ENCODE data around the gene SERPINB1.
"Not testable (repeated sequence)": the region's sequence is repeated elsewhere in the genome, so short reads cannot be mapped to it uniquely, and the experiment has no call there.

The SERPINB1 gene

DNA sequence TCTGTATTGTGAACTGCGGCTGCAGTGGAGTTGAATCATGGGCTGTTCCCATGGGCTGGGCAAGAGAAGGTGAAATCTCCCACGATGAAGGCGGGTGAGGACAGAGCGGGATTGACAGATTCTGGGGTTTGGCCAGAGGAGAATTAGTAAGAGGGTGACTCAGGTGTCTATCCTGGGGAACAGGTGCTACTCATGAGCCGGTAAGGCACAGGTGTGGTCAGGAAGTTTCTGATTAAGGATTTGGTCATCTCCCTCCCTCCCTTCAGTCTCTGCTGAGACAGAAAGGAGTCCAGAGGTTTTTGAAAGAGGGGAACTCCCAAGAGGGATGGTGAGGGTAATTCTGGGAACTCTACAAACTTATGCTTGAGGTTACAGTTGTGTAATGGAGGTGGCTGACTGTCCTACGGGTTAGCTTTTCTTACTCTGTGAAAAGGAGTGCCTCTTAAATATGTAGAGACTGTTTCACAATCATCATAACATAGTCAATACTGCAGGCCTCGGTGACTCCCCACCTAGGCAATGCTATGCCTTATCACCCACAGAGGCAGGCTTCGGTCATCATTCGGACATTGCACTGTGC, 31.5 kb downstream of the SERPINB1 start:
- peak; percentile 73 to 79 (median 77) for DNase-seq

DNA sequence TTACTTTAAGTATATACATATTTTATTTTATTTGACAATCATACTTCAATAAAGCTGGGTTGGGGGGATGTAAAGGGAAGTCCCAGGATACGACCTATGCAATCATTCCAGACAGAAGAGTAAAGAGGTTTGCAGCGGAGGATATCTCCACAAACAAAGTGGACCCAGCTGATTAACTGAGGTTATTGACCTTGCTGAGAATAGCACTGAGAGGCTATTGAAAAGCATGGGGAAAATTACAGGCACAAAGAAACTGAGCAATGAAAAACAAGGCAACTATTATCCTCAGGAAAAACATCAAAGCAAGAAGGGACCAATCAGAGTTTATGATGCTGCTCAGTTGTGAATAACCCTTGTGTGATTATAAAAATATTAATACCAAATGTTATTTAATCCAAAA, 32.6 kb downstream of the SERPINB1 start:
- no peak for DNase-seq

DNA sequence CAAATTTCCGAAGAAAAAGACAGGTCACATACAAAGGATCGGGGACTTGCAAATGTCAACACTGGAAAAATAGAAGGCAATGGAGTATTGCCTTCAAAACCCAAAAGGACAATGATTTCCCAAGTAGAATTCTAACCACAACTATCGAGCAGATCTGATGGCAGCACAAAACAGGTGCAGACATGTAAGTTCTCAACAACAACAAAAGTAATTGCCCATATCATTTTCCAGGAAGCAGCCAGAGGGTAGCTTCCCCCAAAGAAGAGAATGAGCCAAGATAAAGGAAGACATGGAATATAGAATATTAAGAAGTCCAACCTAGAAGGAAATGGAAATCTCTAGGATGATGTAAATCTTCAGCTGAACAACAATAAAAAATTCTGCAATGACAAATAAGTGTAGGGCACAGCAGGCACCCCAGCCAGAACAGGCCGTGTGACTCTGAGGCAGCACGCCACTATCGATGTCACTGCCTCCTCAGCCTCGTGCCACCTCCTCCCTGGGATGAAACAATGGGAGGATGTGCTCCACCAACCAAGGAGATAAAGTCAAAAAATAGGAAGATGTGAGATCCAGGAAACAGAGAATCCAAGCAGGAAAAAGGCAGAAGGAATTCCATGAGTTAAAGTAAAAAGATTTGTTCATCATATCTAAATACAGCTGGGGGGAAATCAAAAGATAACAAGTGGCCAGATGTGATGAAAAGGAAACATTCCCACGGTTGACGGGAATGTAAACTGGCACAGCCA, 34.1 kb downstream of the SERPINB1 start:
- peak; percentile 65 to 82 (median 80) for DNase-seq

DNA sequence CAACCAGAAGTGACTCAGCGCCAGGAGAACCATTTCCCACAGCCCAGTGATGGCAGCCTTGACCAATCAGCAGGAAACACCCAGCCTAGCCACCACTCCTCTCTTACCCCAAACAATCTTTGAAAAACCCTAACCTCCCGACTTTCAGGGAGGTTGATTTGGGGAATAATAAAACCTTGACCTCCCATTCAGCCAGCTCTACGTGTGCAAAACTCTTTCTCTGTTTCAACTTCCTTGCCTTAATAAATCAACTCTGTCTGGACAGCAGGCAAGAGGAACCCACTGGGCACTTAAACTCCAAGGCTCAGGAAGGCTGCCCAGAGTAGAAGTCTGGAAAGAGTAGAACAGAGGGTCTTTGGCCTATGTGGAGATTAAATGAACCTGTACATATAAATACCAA, 35.0 kb downstream of the SERPINB1 start:
- no peak for DNase-seq

DNA sequence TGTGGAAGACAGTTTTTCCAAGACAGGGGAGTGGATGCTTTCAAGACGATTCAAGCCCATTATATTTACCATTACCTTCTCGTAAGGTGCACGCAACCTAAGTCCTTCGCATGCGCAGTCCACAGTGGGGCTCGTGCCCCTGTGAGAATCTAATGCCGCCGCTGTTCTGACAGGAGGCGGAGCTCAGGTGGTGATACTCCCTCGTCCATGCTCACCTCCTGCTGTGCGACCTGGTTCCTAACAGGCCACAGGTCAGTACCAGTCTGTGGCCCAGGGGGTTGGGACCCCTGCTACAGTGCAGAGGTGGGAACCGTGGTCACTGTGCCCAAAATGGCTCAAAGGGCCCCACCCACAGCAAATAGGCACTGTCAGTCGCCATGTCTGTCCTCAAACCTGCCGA, 36.6 kb downstream of the SERPINB1 start:
- no peak for DNase-seq

DNA sequence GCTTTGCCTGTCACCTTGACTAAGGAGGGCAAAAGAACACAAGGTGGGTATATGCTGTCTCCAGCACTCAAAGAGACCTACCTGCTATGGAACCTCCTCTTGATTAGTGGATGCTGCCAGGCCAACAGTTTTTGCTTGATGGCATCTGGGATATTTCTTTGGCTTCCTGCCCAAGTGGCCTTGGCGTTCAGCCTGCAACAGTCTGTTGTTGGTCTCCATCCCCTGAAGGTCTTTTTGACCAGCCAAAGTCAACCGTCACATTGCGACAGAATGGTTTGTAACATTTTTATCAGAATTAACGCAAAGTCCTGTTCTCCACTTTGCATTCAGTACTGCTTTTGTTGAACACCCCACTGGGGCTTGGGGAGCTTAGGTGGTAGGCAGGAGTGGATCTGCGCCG, 37.1 kb downstream of the SERPINB1 start:
- no peak for DNase-seq

DNA sequence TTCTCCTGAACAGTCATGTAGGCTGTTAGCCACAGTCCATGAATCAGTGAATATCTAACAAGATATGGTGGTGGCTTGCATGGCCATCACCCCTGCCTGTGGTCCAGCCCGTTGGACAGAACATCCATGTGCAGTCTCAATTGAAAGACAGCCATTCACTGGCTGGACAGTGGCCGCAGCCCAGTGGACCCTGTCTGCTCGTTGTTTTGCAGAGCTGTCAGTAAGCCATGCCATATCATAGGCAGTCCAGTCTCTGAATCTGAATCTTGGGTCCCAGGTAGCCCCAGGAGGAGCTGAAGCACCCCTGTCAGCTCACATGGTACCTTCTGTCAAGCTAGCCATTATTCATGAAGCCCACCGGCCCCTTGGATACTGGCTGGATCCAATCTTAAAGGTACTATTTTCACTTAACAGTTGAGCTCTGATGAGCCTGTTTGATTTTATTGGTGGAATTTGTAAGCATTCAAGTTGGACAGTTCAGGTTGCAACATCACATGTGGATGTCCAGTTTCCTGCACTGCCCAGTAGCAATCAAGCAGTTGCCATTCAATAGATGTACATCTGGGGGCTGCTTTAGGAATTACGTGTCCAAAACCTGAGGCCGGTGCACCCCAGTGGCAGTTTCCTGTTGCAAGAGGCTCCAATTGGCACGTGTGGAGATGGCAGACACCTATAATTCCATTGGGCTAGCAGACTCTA, 37.8 kb downstream of the SERPINB1 start:
- no peak for DNase-seq

DNA sequence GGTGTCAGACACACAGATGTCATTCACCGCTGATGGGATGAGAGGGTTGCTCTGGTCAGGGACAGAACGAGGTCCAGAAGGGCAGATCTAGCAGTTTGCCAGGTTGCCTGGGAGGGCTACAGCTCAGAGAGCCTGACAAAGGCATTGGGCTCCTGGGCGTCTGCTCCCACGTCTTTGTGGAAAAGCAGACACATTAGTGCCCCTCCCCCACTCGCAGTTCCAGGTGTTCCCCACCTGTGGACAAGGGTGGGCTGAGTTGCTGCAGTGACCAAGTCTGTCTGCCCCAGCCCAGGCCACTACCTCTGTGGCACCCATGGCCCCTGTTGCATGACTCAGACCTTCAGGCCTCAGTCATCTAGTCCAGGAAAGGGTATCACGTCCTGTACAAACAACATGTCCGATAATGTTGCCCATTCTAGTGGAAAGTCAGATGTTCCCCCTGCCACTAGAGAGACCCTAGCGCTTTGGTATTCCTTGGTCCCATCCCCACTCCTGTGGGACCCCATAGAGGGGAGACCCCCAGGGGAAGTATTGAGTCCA, 39.1 kb downstream of the SERPINB1 start:
- DNase-seq, result no peak

DNA sequence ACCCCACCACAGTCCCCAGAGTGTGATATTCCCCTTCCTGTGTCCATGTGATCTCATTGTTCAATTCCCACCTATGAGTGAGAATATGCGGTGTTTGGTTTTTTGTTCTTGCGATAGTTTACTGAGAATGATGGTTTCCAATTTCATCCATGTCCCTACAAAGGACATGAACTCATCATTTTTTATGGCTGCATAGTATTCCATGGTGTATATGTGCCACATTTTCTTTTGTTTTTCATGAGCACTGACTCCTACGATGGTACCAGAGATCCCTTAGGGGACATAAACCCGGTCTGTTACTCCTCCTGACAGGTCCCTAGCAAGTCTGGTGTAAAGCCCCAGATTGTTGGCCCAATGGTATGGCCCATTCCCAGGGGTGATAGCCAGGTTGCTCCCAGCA, 40.0 kb downstream of the SERPINB1 start:
- not testable (repeated sequence) for DNase-seq

DNA sequence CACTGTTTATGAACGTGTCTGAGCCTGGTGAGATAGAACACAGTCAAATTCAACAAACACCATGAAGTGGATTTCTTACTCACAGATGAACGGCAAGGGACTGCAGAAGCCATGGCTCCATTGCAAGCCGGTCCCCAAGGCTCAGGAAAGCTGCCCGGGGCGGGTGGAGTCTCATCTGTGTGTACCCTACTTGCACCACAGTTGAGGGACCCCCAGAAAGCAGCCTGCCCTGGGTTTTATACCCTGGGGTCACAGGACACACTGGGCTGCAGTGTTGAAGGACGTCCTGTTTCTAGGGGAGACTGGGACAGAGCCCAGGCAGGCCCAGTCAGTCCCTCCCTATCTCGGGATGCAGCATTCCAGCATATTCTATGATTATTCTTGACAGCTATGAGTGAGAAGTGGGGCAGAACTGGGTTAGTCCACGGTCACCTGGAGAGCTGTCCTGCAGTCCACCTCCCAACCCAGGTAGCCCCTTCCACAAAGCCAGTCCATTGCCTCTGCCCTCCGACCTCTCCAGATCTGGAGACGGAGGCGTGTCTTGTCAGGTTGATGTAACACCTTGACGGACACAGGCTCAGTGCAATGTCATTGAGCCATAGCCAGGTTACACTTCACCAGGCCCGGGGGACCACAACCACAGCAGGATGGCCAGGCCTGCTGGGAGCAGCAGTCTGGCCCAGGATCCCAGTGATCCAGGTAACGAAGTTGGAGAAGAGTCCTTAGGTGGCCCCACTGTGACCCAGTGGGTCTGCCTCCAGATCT, 40.9 kb downstream of the SERPINB1 start:
- DNase-seq, result no peak

DNA sequence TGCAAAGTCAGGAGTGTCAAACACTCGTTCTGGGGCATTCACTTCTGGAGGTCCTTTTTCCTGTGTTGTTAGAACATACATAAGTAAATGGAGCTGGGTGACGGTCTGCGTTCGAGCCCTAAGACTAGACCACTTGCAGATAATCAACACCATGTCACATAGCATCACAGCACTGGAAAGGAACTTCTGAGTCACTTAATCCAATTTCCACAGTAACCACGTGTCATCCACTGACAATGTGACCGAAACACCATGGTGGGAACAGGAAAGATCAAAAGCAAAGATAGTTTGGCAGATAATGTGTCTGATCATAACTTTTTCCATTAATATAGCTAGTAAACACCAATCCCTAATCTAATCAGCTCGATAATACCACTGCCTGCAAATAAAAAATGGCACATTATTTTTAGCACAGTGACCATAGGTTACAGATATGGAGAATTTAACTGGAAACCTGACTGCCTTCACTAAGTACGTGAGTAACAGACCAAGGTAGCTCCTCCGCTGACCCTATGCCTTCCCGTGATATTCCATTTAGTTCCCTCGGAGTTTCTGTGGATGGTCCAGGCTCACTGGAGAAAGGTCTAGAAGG, 41.6 kb downstream of the SERPINB1 start:
- DNase-seq, result peak; percentile 33 to 53 (median 42)

DNA sequence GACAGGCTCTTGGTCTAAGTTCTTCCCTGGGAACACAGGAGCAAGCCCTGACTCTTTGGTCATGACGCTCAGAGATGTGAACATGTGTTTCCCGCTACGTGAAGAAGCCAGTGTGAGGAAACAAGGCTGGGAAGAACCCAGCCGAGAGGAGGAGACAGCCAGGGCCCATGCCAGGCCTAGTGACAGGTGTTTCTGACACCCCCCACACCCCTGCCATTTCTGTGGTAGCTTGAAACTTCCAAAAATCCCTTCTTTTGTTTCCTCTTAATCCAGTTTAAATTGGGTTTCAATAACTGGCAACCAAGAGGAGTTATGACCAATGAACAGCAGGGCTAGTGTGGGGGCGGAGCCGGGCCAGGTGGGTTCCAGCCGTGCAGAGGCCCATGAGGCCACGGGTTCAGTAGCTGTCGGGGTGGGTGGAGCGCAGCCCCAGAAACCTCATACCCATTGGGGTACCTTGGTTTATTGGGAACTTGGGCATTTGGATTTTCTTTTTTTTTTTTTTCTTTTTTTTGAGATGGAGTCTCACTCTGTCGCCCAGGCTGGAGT, 43.0 kb downstream of the SERPINB1 start:
- no peak for DNase-seq

DNA sequence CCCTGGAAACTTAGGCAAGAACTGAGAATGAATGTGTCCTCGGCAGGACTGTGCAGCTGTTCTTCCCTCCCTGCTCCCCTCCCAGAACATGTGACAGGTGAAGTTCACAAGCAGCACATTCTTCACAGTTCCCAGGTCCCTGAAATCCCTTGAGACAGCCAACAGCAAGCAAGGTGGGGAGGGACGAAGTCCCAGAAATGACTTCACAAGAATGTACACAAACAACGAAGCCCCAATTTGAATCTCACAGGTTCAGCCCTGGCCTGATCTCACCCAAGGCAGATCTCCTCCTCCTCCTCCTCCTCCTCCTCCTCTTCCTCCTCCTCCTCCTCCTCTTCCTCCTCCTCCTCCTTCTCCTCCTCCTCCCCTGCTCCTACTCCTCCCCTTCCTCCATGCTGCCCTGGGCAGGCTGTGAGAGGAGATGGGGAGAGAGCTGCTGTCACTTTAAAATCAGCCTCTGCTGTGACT, 44.1 kb downstream of the SERPINB1 start:
- DNase-seq, result no peak

DNA sequence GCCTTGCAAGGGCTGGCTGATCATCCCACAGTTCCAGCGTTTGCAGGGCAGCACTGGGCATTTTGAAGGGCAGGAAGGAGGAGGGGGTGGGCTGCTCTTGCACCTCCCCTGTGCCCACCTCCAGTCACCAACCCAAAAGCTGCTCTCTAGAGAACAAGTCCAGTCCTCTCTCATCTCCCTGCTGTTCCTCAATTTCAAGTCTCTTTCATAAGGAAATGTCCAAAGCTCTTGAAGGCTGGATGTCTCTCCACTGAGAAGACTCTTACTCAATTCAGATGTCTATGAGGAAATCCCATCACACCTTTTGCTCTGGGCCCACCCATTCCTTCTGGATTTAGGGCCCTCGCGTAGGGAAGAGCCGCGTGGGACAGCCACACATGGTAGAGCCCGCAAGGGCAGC, 44.8 kb downstream of the SERPINB1 start:
- peak; percentile 41 to 59 (median 52) for DNase-seq

DNA sequence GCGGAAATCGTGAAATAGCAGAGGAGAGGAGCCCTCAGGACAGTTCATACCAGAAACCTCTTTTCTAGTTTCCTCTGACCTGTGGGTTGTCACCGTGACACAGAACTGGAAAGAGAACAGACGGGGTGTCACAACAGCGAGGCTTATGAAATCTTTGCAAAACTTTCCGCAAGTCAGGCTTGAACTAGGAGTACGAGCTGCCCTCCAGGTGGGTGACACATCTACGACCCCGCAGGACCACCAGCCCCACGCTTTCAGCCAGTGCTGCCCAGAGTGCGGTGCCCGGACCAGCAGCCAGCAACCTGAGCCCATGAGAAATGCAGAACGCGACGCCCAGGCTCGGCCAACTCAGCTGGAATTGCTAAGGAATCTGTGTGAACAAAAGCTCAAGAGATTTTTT, 45.7 kb downstream of the SERPINB1 start:
- peak; percentile 64 to 75 (median 68) for DNase-seq

DNA sequence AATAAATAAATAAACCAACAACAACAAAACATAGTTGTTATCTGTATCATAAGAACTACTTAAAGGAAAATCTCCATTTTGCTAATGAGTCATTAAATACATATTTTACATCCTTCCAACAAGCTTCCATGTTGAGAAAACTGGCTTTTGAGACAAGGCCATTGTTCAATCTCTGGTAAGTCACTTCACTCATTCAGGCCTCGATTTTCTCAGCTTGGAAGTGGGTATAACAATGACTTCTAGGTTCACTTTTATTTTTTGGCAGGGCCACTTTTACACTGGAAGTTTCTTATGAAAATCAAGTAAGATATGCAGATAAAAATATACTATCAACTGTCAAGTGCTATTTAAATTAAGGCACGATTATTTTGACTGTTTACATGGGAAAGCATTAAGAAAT, 46.5 kb downstream of the SERPINB1 start:
- DNase-seq, result no peak

DNA sequence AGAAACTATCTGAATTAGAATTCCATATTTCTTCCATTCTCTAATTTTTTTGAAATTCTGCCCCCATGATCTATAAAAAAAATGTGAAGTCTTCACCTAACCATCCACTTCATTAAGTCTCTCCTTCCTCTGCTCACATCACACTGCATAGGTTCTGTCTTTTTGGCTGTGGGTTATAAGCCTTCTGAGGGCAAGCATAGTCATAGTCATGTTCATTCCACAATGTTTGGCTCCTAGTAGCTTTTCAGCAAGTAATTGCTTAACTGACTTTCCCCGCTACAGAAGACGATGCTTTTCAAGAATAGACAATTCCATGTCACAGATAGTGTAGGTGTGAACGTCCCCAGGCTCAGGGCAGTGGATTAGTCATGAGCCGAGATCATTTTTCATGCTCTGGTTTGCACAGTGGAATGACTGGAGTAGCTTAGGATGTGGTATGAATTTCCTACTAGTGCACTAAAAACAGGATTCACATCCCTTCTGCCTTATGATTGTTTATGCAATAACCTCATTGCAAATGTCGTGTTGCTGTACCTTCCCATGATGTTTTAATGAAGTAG, 47.4 kb downstream of the SERPINB1 start:
- DNase-seq, result peak; percentile 55 to 80 (median 71)

DNA sequence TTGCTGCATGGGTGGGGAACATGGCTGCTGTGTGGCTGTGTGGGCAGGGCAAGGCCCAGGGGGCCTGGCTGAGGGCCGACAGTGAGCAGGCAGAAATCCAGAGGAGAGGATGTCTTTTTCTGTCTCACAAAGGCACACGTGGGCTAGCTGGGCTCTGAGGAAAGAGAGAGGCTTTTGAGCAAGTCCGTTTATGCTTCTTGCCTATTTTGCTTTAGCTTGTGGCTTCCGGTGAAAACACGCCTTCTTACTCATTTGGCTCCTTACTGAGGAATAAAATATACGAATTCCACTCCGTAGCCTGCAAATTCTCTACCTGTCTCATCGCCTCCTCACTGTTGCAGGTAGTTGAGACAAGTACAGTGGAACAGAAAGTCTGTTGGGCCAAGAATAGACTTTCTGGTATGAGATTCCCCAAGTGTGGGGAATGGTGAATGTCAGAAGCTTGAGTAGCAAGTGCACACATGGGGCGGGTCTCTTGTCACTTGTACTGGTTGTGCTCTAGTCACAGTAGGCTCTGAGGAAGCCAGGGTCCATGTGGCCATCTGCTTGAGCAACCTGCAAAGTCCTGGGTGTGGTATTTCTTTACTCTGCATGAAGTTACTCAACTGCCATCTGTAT, 48.0 kb downstream of the SERPINB1 start:
- DNase-seq, result peak; percentile 35 to 43 (median 40)

DNA sequence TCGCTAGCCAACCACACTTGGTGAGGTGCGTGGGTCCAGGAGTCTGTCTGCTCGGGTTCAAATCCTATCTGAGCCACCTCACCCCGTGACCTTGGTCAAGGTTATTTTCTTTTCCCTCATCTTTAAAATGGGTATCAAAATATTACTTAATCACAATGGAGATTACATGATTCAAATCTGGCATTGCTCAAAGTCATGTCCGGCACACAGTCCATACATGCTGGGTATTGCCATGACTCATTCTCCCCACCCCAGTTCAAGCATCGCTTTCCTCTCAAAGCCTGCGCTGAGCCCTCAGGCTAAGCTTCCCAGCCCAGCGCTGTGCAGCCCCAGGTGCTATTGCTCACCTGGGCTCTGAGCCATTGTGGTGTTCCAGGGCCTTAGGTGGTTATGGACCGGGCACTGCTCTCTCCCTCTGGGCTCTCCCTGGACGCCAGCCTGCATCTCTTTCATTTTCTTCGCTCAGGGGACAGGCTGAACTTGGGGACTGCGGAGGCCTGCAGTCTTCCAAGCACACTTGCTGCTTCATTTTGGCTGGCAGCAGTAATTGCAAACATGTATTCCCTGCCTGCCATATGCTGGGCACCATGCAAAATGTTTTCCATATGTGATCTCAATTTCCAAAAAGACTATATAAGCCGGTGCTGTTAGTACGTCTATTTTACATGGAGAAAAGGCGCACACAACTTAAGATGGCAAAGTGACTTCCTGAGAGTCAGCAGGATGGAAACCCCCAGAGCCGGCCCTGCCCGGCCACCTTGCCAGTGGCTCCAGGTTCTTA, 49.1 kb downstream of the SERPINB1 start:
- DNase-seq, result peak; percentile 61 to 78 (median 72)

DNA sequence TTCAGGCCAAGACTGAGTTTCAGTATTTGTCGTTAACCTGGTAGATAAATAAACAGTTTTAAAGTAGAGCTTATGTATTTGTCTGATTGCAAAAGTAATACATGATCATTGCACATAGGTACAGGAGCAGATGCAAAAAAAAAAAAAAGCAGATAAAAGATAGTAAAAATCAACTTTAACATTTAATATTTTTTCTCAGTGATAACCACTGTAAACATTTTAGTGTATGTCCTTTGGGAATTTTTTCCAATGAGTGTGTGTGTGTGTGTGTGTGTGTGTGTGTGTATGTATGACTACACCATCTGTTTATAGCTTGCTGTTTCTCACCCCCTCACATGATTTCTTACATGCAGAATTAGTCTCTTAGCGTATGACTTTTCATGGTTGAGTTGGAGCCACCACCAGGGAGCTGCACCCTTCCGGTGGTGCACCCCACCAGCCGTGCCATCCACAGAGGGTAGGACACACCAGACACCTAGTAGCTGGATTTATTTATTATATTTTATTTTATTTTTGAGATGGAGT, 50.2 kb downstream of the SERPINB1 start:
- DNase-seq, result peak in 2 of 3 donors; percentile 43 to 44

All from suppressor macrophage treated with lipopolysaccharide for 1 hour (primary cell).